Measurements from ENCODE around the gene CAMSAP1.

DNA sequence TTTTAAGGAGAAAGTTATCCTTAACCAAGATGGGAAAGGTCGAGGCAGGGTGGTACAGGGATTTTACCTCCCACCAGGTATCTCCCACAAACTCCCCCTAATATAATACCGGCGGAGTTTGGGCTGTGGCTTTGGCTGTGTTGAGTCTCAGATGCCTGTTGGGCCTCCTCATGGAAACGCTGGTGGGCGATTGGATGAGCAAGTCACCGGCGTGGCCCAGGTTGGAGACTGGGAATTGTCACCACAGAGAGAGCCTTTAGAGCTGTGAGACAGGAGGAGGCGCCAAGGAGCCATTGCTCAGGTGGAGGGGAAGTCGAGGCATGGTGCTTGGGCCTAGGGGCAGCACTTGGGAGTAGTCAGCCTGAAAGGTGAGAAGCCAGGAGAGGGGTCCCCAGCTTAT lies 3.4 kb upstream of the CAMSAP1 start:
- TF ChIP-seq POLR2AphosphoS5 (IDR thresholded peaks at IDR 0.05; ENCODE audit: low read depth, low read length), result no peak
- no peak for TF ChIP-seq POLR2A (IDR thresholded peaks at IDR 0.05; ENCODE audit: low read depth, low read length)
- no peak for TF ChIP-seq PAX5 (IDR thresholded peaks at IDR 0.05; ENCODE audit: insufficient read depth, low read length, severe bottlenecking)

All from GM12891 (cell line).